Measurements from ENCODE around the gene MCFD2. TPM values are rescaled to one million over a fixed set of nuclear protein-coding genes. Genes with fewer than 3 reads are reported as not detected.
A peak's percentile ranks its signal among the peaks of the same experiment; 100 is the strongest.

Gene MCFD2
- total RNA-seq, 2 donors from 2014 or later = 42.2 to 73.7 TPM

DNA sequence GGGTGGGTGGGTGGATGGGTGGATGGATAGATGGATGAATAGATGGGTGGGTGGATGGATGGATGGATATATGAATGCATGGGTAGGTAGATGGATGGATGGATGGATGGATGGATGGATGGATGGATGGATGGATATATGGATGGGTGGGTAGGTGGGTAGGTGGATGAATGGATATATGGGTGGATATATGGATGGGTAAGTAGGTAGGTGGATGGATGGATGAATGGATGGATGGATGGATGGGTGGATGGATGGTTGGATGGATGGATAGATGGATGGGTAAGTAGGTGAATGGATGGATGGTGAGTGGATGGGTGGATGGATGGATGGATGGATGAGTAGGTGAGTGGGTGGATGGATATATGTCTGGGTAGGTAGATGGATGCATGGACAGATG is 36.1 kb downstream of the MCFD2 start:
- Histone ChIP-seq H3K4me1 (peaks cover 12% of the 10 kb centered on the region), H3K27ac (no peak overlapping the region), H3K36me3 (replicated peaks in 1 of 2; ENCODE audit: insufficient read depth in 1 of 2, low read depth in 2 of 2) (no peaks in the 10 kb centered on the region), H3K27me3 (no peaks in the 10 kb centered on the region), H3K4me3 (no peak overlapping the region), H3K9me3 (no peaks in the 10 kb centered on the region)
- intact Hi-C loops (cut with DNase I) = no loop called here
- DNase-seq (no peak), ATAC-seq (no peak)
- TF ChIP-seq POLR2A (IDR thresholded peaks at IDR 0.05) = no peak
- TF ChIP-seq, protein P1, sequence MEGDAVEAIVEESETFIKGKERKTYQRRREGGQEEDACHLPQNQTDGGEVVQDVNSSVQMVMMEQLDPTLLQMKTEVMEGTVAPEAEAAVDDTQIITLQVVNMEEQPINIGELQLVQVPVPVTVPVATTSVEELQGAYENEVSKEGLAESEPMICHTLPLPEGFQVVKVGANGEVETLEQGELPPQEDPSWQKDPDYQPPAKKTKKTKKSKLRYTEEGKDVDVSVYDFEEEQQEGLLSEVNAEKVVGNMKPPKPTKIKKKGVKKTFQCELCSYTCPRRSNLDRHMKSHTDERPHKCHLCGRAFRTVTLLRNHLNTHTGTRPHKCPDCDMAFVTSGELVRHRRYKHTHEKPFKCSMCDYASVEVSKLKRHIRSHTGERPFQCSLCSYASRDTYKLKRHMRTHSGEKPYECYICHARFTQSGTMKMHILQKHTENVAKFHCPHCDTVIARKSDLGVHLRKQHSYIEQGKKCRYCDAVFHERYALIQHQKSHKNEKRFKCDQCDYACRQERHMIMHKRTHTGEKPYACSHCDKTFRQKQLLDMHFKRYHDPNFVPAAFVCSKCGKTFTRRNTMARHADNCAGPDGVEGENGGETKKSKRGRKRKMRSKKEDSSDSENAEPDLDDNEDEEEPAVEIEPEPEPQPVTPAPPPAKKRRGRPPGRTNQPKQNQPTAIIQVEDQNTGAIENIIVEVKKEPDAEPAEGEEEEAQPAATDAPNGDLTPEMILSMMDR (IDR thresholded peaks at IDR 0.05) = no peak

DNA sequence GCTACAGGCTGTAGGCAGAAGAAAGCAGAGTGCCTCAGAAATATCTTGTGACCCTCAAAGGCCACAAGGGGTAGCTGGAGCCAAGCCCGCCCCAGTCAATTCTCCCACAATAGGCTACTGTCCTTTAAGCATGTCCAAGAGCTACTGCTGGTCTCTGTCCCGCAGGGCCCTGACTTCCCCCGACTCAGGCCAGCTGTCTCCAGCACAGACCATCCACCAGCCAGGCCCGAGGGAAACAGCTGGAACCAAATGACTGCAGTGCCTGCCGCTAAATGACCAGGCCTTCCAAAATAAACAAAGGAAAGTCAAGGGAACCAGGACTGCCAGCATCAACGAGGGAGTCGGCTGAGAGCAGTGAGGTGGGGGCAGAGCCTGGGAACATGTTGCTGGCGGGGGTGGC is 36.7 kb downstream of the MCFD2 start:
- ATAC-seq (no peak), DNase-seq (peak in 2 of 4 donors; percentile 25 to 32)
- TF ChIP-seq POLR2A (IDR thresholded peaks at IDR 0.05) = no peak
- TF ChIP-seq, protein P1 (IDR thresholded peaks at IDR 0.05) = no peak
- H3K27ac ChIP-seq = no peak overlapping the region
- H3K9me3 ChIP-seq = no peaks in the 10 kb centered on the region
- WGBS, 2 donors = 38% methylated on average over 8 of the region's 8 CpGs
- H3K4me3 ChIP-seq = no peak overlapping the region
- intact Hi-C loops (cut with DNase I) = no loop called here
- peaks cover 12% of the 10 kb centered on the region for H3K4me1 ChIP-seq
- H3K27me3 ChIP-seq = no peaks in the 10 kb centered on the region
- H3K36me3 ChIP-seq (replicated peaks in 1 of 2; ENCODE audit: insufficient read depth in 1 of 2, low read depth in 2 of 2) = no peaks in the 10 kb centered on the region

DNA sequence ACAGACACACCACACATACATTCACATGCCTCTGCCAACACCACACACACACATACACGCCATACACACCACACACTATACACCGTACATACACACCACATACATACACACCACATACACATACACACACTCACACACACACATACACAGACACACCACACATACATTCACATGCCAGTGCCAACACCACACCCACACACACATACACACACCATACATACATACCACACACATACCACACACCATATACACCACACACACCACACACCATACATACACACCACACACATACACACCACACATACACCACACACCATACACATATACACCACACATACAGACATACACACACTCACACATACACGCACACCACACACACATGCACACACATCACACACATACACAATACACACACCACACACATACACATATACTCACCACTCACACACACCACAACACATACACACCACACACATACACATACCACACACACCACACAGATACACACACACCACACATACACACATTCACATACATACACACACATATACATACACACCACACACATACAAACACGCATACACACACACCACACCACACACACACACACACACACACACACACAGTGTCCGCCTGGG is 37.2 kb downstream of the MCFD2 start:
- Histone ChIP-seq H3K36me3 (replicated peaks in 1 of 2; ENCODE audit: insufficient read depth in 1 of 2, low read depth in 2 of 2) (no peaks in the 10 kb centered on the region), H3K9me3 (no peaks in the 10 kb centered on the region), H3K27me3 (no peaks in the 10 kb centered on the region), H3K4me1 (peaks cover 12% of the 10 kb centered on the region), H3K4me3 (no peak overlapping the region), H3K27ac (no peak overlapping the region)
- WGBS, 2 donors = 80 to 89% methylated on average over 5 of the region's 5 CpGs
- DNase-seq = no peak
- ATAC-seq = no peak
- intact Hi-C loops (cut with DNase I) = no loop called here
- TF ChIP-seq, protein P1 (IDR thresholded peaks at IDR 0.05) = no peak
- TF ChIP-seq POLR2A (IDR thresholded peaks at IDR 0.05) = no peak

DNA sequence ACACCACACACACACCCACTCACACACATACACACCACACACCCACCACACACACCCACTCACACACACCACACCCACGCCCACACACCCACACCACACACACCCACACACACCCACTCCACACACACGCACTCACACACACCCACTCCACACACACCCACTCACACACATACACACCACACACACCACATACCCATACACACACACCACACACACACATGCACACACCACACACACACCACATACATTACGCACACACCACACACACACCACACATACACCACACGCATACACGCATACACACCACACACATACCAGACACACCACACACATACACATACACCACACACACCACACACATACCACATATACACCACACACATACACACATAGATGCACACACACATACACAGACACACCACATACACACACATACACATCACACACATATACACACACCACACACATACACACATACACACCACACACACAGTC is 37.9 kb downstream of the MCFD2 start:
- ATAC-seq (no peak), DNase-seq (no peak)
- TF ChIP-seq, protein P1 (IDR thresholded peaks at IDR 0.05) = peak in 1 of 7 experiments; percentile 4
- TF ChIP-seq POLR2A (IDR thresholded peaks at IDR 0.05) = no peak
- Histone ChIP-seq H3K27ac (no peak overlapping the region), H3K27me3 (no peaks in the 10 kb centered on the region), H3K36me3 (replicated peaks in 1 of 2; ENCODE audit: insufficient read depth in 1 of 2, low read depth in 2 of 2) (no peaks in the 10 kb centered on the region), H3K4me3 (no peak overlapping the region), H3K4me1 (peaks cover 12% of the 10 kb centered on the region), H3K9me3 (no peaks in the 10 kb centered on the region)
- intact Hi-C loops (cut with DNase I) = no loop called here
- WGBS, 2 donors = 79 to 83% methylated on average over 5 of the region's 5 CpGs

Measured in body of pancreas (tissue), 4 donors.